GM21825 (cell line): ENCODE results near the gene TEX29.

Source experiments
- ATAC-seq: cut with Tn5 transposase; IDR thresholded peaks from one replicate; pipeline ENCODE4 v1.9.1; 2021; ENCODE audit warnings: mild to moderate bottlenecking, moderate library complexity; ENCODE audit not compliant: unreplicated experiment

TEX29 gene

DNA sequence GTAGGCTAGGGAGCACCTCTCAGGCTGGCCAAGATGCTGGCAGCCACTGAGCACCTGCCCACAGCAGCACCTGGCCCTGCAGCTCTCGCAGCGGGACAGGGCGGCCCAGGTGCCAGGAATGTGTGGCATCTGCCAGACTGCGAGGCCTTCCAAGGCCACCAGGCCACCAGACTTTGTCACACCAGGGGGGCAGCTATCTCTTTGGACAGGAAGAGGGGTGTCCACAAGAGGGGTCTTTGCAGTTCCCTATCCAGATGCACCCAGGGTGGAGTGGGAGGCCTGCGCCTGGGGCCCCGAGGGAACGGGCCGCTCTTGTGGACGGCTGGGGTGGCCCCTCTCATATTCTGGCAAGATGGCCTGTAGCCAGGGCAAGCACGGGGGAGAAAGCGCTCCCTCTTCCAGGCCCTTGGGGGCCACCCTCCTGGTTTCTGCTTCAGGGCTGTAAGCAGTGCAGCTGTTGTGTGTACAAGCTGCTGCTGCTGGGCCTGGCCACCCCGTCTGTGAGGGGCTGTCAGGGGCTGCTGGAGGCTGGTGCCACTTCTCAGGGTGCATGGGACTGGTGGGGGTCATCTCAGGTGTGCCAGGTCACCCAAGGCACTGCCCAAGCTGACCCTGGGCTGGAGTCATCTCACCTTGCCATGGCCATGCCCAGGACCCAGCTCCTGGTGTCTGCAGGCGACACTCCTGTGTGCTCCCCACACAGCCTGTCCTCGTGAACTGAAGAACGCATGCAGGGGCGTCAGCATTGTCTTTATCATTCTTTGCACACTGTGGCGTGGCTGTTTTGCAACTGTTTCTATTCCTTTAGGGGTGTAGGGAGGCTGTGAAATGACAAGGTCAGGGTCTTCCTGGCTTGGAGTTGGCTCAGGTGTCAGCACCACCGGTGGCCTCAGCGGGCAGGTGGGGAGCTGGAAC, 1.8 kb downstream of the TEX29 start:
- no peak for ATAC-seq

DNA sequence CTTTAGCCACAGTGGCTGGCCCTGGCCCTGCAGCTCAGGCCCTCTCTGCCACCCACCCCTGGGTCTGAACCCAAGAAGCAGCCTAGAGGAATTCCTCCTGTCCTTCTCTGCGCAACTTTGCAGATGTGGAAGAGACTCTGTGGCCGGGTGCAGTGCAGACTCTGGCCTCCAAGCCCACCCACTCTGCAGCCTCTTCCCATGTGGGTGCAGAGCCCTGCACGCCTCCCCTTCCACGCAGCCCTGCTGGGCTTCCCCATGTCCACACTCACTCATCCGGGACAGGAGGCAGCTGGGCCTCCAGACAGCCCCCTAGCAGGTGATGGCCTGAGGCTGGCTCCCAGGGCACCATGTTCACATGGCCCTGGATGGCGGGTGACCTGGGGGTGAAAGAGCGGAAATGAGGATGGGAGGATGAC, 2.5 kb downstream of the TEX29 start:
- ATAC-seq = no peak

DNA sequence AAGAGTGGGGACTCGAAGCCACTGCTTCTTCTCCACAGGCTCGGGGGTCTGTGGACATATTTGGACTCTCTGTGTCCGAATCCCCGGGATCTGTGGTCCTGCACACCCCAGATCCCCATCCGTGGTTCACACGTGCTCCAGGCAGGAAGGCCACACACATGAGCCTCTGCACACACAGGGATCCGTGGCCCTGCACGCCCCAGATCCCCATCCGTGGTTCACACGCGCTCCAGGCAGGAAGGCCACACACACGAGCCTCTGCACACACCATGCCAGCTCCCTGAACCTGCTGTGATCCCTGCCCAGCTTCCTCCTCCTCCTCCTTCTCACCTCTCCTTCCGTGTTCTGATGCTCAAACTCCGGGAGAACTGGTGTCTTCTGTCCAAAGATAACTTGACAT, 3.1 kb downstream of the TEX29 start:
- no peak for ATAC-seq

DNA sequence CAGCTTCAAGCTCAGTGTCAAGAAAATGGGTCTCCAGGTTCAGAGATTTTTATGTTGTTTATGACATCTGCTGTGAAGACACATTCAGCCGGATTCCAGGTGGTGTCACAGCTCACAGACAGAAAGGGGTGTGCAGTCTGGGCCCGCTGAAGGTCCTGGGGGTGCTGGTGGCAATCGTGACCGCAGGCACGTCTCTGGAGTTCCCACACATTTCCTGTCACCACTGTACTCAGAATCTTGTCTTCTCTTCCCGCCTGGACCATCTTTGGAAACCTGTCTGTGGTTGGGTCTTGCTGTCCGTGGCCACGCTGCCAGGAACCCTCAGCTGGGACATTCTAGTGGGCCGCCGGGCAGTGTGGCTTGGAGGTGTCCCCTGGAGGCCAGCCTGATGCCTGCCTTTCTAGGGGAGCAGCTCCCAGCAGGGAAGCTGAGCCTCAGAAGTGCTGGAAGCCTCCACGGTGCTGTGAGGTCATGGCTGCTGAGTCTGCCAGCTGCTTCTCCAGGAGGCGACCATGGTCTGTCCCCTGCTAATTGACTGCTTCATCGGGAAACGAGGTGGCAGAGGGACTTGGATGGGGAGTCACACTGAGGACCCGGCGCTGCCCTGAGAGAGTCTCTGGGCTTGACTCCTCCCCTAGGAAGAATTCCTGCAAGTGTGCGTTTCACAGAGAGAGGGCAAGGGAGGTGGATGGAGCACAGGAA, 3.7 kb downstream of the TEX29 start:
- ATAC-seq = no peak

DNA sequence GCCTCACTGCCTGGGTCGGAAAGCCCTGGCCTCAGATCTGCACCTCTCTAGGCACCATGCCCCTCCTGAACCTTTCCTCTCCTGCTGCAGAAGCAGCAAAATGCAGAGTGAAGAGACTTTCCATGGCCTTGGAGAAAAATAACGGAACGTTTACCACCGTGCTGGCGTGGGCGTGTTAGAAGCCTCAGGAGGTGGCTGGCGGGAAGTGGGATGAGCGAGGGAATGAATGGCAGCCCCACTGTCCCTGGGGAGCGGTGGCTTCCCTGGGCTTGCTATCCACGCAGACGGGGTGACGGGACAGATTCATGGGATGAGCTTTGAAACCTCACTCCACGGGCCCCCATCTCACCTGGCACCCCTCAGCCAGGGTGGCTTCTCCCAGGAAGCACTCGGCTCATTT, 4.3 kb downstream of the TEX29 start:
- no peak for ATAC-seq

DNA sequence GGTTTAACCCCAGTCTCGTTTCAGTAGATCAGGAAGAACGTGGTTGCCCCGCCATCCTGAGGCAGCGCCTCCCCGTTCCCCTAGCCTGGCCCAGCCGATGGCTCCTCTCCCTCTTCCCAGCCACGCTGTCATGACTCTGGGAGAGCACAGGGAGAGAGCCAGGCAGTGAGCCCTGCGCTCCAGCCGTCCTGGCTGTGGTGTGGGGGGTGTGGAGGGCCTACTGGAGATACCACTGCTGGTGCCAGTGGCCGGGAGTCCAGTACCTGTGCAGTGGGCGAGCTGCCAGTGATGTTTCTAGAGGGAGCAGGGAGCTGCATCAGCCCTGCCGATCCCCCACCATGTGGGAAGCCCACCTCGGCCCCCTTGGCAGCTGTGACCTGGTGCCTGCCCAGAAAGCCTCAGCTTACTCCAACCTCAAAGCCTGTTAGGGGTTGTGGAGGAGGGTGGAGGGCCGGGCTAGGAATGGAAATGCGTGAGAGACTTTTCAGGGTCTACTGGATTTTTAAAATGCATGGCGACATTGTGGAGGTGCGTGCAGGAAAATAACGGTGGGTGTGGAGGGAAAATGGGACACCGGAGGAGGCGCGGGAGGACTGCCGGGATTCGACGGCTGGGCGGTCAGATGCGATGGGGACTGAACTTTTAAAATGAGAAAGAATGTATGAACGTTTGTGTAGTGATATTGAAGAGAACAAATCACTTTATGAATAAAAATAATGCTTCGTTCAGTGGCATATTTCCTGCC, 4.9 kb downstream of the TEX29 start:
- ATAC-seq = no peak

DNA sequence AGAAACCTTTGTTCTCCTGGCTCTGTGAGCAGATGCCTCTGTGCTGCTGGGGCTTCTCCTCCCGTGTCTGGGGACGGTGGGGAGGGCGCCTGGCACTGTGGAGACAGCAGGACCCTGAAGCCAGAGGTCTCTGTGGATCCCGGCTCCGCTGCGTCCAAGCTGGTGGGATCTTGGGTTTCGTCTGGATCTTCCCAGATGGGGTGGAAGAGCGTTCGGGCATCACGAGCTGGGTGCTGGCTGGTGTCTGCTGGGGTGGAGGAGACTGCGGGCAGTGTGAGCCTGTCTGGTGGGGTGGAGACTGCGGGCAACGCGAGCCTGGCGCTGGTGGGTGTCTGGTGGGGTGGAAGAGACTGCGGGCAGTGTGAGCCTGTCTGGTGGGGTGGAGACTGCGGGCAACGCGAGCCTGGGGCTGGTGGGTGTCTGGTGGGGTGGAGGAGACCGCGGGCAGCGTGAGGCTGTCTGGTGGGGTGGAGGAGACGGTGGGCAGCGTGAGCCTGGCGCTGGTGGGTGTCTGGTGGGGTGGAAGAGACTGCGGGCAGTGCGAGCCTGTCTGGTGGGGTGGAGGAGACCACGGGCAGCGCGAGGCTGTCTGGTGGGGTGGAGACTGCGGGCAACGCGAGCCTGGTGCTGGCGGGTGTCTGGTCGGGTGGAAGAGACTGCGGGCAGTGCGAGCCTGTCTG, 5.6 kb downstream of the TEX29 start:
- no peak for ATAC-seq

DNA sequence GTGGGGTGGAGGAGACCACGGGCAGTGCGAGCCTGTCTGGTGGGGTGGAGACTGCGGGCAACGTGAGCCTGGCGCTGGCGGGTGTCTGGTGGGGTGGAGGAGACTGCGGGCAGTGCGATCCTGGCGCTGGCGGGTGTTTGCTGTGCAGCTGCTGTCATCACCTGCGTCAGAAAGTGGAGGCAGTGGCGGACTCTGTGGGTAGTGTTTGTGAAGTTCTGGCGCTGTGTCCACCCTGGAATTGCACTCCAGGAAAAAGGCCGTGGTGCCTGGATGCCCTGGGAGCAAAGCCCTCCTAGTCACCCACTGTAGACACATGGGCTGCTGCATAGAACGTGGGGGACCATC, 6.2 kb downstream of the TEX29 start:
- ATAC-seq = no peak

DNA sequence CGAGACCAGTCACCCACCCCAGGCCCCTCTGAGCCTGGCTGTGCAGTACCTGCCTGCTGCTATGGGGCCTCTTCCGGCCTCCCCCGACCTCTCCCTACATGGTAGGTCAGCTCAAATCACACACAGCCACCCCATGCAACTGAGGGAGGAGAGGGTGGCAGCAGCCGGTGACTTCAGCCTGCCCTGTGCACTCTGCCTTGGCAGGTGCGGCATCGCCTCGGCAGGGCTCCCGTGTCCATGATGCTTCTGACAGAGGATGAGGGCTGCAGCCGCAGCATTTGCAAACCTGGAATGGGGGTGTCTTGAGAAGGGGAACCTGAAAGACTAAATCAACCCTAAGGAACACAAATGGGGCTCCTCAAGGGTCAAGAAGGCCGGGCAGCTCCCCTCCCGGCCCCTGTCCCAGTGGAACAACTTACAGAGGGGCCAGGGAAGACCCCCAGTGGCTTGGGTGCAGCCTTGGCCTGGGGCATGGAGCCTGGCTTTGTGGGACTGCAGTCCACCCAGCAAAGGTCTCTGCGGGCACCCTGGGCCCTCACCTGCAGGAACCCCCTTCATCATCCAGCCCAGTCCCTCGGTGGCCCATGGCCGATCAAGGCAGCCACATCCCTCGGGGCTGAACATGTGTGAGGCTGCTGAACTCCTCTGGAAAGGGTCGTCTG, 6.7 kb downstream of the TEX29 start:
- ATAC-seq = no peak

DNA sequence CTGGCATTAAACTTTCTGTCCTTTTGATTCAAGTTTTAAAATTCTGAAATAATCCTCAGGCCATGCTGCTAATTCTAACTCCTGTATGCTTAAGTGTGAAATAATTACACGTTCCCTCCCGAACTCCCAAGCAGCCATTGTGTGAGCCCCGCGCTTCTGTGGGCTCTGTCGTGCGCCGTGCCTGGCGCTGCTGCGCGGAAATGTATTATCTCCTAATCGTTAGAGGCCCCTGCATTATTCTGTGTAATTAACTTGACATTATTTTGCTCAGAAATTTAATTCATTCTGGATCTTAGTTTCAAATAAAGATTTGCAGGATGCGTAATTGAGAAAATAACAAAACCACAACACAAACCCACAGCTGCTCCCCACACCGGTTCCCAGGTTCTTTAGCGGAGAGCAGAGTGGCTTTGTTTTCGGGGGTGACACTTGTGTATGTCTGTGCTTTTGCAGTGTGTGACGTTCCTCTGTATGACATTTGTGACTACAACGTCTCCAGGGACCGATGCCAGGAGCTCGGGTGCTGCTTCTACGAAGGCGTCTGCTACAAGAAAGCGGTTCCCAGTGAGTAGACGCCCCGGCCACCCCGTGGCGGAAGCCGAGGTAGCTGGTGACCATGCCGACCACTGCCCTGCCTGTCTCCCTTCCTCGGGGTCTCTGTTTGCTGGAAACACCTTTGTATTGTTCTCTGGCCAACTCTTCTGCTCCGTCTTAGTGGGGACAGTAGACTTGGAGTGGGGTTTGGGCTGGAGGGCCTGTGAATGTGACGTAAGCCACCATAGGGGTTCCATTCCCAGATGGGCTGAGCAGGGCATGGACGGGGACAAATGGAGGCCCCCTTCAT, 7.5 kb downstream of the TEX29 start:
- no peak for ATAC-seq

DNA sequence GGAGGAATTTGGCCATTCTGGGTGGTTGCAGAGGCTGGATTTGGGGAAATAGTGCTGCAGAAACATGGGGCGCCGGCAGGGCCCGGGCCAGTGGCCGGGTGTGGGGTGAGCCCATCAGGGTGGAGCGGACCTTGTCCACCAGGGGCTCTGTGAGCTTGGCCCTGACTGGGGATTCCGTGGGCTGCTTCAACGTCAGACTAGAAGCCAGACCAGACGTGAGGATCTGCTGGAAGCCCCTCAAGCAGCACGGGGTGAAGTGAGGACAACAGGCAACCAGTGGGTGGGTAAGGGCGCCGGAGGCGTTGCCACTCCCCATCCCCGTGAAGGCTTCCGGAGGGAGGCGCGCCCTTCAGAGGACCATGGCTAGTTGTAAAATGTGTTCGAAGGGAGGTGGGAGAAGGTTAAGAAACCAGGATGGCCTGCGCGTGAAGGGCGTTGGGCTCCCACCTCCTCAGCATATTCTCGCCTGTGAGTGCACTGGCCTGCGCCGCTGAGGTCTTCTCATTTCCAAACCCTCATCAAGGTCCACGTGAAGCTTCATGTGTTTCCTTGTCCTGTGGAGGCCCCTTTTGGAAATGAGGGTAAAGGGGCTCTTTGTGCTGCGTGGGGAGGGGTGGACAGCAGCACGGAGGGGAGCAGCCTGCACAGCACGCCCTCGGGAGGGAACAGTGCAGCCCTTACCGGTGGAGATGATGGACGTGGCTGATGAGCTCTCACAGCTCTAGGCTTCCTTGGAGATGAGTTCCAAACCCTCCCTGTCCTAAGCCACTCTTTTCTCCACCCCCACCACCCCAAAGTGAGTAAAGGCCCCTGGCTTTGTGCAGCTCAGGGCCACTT, 8.3 kb downstream of the TEX29 start:
- ATAC-seq = no peak

DNA sequence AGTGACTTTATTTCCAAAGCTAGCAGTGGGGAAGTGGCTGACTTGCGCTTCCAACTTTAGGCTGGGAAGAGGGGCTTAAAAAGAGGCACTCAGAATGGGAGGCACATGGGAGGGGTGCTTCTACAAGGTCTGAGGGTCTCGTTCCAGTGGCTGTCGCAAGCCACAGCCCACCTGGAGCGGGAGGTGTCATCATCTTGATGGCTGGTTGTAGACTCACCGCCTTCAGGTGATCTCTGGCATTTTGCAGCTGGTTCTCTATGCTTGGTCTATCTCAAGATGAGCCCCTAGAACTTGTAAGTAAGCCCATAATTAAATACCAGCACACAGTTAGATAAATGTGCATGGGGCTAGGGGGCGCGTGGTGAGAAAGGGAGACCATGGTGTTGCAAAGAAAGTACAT, 9.2 kb downstream of the TEX29 start:
- no peak for ATAC-seq

DNA sequence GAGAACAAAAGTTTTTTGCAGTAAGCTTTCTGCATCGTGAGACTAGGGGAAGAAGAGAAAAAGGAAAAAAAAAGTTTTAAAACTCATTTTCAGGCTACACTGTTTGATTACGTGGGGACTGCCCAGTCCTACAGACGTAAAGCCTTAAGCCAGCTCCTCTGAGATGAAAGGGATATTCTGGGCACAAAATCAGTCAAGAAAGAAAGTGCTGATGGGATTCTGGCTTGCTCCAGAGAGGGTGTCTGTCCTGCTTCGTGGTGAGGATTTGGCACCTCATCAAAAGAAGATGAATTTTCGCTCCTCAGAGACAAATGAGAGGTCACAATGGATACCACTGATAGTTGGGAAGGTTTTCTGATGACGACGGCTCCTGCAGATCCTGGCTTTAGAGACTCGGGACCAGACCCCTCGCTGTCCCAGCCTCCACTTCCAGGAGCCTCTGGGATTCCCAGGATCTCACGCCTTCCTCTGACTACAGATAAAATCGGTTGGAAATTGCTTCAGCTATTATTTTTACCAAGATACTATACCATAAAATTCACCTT, 9.7 kb downstream of the TEX29 start:
- ATAC-seq = no peak

DNA sequence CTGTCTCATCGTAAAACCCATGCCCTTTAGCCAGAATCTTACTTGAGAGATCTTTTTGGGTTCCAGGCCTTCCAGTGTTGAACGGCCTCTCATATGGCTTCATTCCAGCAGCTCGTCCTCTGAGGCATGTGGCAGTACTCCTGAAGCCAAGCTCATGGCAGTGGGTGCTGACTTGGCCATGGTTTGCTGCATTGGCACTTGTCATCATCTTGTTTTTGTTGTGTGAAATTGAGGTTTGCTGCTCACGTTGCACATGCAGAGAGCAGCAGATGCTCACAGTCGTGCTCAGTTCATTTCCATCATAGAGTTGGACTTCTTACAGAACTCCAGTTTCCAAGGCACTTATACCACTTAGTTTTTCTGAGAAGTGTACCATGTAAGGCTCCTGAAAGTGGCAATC, 14.9 kb downstream of the TEX29 start:
- ATAC-seq = no peak

DNA sequence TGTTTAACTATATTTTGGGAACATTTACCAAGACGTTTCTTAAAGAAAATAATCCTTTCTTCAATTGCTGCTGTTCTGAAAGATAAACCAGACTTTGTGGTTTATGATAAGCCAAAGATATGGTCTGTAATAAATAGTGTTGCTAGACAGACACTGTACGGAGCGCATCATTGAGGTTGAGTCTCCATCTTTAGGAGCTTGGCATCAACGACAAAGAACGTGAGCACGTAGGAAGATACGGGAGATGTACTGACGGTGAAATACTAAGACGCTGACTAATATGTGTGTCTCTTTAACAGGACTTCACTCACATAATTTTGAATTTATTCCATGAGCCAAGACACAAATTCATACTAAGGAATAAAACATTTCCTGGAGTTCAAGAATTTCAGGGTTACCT, 16.2 kb downstream of the TEX29 start:
- no peak for ATAC-seq

DNA sequence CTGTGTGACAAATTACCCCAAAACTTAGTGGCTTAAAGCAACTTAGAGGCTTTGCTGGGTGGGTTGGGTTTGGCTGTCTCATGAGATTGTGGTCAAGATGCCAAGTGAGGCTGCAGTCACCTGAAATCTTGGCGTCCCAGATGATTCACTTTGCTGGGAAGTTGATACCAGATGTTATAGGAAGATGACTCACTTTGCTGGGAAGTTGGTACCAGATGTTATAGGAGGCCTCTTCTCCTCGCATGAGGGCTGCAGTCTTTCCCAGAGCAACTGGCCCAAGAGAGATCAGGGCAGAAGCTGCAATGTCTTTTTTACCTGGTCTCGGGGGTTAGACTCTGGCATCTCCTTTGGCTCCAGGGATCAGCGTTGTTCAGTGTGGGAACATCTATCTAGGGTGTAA, 16.8 kb downstream of the TEX29 start:
- no peak for ATAC-seq

DNA sequence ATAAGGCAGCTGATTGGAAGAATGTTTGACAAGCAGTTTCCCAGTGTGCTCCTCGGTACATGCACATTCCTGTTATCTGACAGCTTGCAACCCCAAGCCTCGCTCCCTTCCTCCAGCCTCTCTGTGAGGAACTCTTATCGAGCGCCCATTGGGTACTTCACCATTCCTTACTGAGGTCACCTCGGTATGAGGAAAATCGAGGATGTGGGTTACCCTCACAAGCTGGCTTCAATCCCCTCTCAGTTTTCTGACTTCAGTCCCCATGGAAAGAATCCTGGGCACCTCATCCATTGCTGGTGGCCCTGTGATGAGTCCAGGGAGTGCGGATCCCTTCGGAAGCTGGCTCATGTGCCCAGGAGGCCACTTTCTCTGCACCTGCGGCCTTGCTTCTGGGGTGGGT, 17.3 kb downstream of the TEX29 start:
- ATAC-seq = no peak

DNA sequence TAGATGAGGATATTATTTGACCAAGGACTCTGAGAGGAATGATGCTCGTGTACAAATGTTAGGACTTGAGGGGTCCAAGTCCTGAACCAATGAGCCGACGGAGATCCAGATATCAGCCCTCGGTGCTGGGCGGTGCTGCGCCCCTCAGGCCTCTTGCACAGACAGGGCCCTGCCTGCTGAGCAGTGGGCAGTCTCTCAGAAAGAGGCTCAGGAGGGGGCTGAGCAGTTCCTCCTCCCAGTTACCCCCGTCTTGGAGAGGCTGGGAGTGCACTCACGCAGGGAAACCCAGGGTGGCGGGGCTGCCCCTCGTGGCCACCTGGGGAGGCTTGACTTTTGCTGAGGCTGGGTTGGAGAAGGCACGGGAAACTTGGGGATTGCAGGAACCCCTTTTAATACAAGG, 18.4 kb downstream of the TEX29 start:
- ATAC-seq = no peak
